Stimulated activated naive CD8-positive, alpha-beta T cell treated with anti-CD3 and anti-CD28 coated beads, Interleukin-15, Interleukin-2, amounts not matched to agents 100 ng/mL and 50 ng/mL, for 24 hours (primary cell): ENCODE data around the gene STOML2.

Source experiments
- H3K27ac Mint-ChIP-seq: one replicate; pipeline ENCODE4 v1.8.0; 2021; ENCODE audit warnings: mild to moderate bottlenecking, mixed read lengths
- H3K27me3 Mint-ChIP-seq: one replicate; pipeline ENCODE4 v1.8.0; 2021; ENCODE audit warnings: mixed read lengths
- H3K36me3 Mint-ChIP-seq: one replicate; pipeline ENCODE4 v1.8.0; 2021; ENCODE audit warnings: low read depth, mixed read lengths
- H3K4me1 Mint-ChIP-seq: one replicate; pipeline ENCODE4 v1.8.0; 2021; ENCODE audit warnings: low read depth, mixed read lengths
- H3K4me3 Mint-ChIP-seq: one replicate; pipeline ENCODE4 v1.8.0; 2021; ENCODE audit warnings: mild to moderate bottlenecking, mixed read lengths
- H3K9me3 Mint-ChIP-seq: one replicate; pipeline ENCODE4 v1.8.0; 2021; ENCODE audit warnings: mixed read lengths

STOML2 gene

DNA sequence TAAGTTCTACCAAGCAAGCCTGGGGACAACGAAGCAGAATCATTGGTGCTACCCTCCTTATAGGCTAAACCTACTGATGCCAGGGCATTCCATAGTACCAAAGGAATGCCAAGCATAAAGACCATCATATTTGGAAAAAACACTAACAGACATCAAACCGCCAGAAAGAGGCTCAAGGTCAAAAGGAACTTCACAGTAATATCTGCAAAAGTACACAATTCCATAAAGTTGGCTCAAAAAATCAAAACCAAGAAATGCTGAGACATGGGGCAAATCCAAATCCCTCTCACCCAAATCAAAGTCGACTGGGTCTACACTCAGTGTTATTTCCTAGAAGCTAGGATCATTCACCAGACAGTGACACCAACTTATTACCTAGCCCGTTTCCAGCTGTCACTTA, 33.9 kb downstream of the STOML2 start:
- H3K36me3 Mint-ChIP-seq: peaks cover 76% of the 10 kb centered on the region
- peak overlapping the region; percentile 96 for H3K4me3 Mint-ChIP-seq
- H3K27ac Mint-ChIP-seq: peak overlapping the region; percentile 84
- no peaks in the 10 kb centered on the region for H3K9me3 Mint-ChIP-seq
- no peaks in the 10 kb centered on the region for H3K27me3 Mint-ChIP-seq
- H3K4me1 Mint-ChIP-seq: peaks cover 58% of the 10 kb centered on the region

GRCh38 chr9:35067056-35067455, 35.9 kb downstream of the STOML2 start:
- H3K27ac Mint-ChIP-seq: no peak overlapping the region

GRCh38 chr9:35060548-35061207, 42.3 kb downstream of the STOML2 start:
- H3K27ac Mint-ChIP-seq: no peak overlapping the region
- no peaks in the 10 kb centered on the region for H3K9me3 Mint-ChIP-seq
- H3K36me3 Mint-ChIP-seq: peaks cover 98% of the 10 kb centered on the region
- no peak overlapping the region for H3K4me3 Mint-ChIP-seq
- no peaks in the 10 kb centered on the region for H3K27me3 Mint-ChIP-seq
- H3K4me1 Mint-ChIP-seq: no peaks in the 10 kb centered on the region

More at GRCh38 chr9:35067056-35067455, 35.9 kb downstream of the STOML2 start:
- peaks cover 90% of the 10 kb centered on the region for H3K36me3 Mint-ChIP-seq
- H3K9me3 Mint-ChIP-seq: no peaks in the 10 kb centered on the region
- H3K4me3 Mint-ChIP-seq: no peak overlapping the region
- H3K27me3 Mint-ChIP-seq: no peaks in the 10 kb centered on the region
- peaks cover 42% of the 10 kb centered on the region for H3K4me1 Mint-ChIP-seq

- H3K4me3 Mint-ChIP-seq: no peak overlapping the region
- no peak overlapping the region for H3K27ac Mint-ChIP-seq
- peaks cover 98% of the 10 kb centered on the region for H3K36me3 Mint-ChIP-seq
- H3K4me1 Mint-ChIP-seq: no peaks in the 10 kb centered on the region
- H3K9me3 Mint-ChIP-seq: no peaks in the 10 kb centered on the region
- H3K27me3 Mint-ChIP-seq: no peaks in the 10 kb centered on the region
Observed at GRCh38 chr9:35059438-35059837, 43.5 kb downstream of the STOML2 start.

- Mint-ChIP-seq H3K4me1 (no peaks in the 10 kb centered on the region), H3K36me3 (peaks cover 95% of the 10 kb centered on the region), H3K4me3 (no peak overlapping the region), H3K27me3 (no peaks in the 10 kb centered on the region), H3K27ac (no peak overlapping the region), H3K9me3 (no peaks in the 10 kb centered on the region)
Observed at GRCh38 chr9:35057271-35057620, 45.7 kb downstream of the STOML2 start.

DNA sequence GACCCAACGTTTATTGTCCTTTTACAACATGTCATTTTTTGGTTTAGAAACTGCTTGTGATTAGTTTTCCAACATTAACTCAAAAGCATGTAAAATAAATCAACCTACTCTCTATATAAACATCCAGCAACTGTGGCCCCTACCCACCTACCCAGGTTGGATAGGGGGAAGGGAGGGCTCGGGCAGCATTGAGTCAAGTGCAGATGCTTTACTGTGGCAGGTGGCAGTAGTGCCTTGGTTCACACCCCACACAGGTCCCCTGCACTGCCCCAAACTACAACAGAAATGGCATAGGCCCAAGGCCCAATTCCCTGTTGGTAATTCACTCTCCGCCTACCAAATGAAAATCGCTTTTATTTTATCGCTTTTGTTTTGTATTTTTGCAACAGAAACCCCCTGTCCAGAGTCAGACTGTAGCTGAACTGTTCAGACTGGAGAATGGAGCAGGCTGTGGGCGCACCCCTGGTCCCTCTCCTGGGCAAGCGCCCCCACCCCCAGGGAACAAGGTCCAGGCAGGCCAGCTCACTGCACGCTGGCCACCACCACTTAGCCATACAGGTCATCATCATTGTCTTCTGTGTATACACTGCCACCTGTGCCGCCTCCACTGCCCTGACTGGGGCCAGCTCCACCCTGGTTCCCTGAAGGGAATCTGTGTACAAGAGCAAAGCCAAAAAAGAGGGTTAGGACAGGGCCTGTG, 46.2 kb downstream of the STOML2 start:
- peaks cover 90% of the 10 kb centered on the region for H3K36me3 Mint-ChIP-seq
- no peaks in the 10 kb centered on the region for H3K27me3 Mint-ChIP-seq
- no peak overlapping the region for H3K4me3 Mint-ChIP-seq
- H3K4me1 Mint-ChIP-seq: no peaks in the 10 kb centered on the region
- H3K27ac Mint-ChIP-seq: no peak overlapping the region
- no peaks in the 10 kb centered on the region for H3K9me3 Mint-ChIP-seq

DNA sequence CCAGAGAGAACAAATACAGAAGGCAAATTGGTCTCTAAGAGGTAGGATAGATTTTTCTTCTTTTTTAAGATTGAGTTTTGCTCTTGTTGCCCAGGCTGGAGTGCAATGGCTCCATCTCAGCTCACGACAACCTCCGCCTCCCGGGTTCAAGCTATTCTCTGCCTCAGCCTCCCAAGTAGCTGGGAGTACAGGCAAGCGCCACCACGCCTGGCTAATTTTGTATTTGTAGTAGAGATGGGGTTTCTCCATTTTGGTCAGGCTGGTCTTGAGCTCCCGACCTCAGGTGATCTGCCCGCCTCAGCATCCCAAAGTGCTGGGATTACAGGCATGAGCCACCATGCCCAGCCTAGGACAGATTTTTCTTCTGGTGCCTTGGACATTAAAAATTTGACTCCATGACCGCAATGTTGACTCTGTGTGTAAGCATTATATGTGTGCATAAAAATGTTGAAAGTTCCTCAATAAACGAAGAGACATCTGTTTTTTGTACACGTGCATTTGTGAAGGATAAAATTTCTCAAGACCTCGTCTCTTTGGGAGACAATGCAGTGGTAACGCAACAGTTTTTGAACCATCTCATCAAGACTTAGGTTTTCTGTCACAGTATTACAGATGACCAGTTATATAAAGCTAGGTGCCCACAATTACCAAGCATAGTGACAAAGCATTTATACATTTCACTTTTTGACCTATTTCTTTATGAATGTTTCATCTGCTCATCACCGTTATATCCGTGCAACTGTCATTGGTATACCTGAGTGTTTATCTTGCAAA, 47.9 kb downstream of the STOML2 start:
- Mint-ChIP-seq H3K9me3 (no peaks in the 10 kb centered on the region), H3K4me1 (peaks cover 3% of the 10 kb centered on the region), H3K27me3 (no peaks in the 10 kb centered on the region), H3K36me3 (peaks cover 84% of the 10 kb centered on the region), H3K4me3 (no peak overlapping the region), H3K27ac (peak overlapping the region; percentile 12)

DNA sequence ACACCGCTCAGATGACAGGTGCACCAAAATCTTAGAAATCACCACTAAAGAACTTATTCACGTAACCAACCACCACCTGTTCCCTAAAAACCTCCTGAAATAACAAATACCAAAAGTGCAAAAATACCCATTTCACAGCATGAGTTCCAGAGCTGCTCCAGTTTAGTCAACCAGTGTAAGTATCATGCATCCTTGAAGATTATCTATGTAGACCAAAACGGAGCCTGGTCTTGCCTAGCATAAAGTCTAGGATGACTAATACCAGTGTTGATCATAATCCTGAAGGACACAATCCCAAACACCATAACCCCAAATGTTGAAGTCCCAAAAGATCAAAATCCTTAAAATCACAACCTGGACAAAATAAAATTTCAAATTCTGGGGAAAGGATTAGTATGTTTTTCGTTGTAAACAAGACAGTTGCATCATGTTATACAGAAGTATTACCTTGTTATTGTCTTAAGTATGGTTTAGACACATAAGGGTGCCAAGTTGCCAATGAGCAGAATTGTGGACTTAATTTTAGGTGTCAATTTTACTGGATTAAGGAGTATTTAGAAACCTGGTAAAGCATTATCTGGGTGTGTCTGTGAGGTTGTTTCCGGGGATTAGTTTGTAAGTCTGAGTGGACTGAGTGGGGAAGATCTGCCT, 48.6 kb downstream of the STOML2 start:
- Mint-ChIP-seq H3K27me3 (no peaks in the 10 kb centered on the region), H3K36me3 (peaks cover 78% of the 10 kb centered on the region), H3K4me1 (peaks cover 3% of the 10 kb centered on the region), H3K27ac (peak overlapping the region; percentile 12), H3K9me3 (no peaks in the 10 kb centered on the region), H3K4me3 (no peak overlapping the region)

GRCh38 chr9:35051069-35051967, 51.6 kb downstream of the STOML2 start:
- no peaks in the 10 kb centered on the region for H3K27me3 Mint-ChIP-seq
- peaks cover 3% of the 10 kb centered on the region for H3K4me1 Mint-ChIP-seq
- H3K4me3 Mint-ChIP-seq: no peak overlapping the region
- H3K36me3 Mint-ChIP-seq: peaks cover 62% of the 10 kb centered on the region
- no peaks in the 10 kb centered on the region for H3K9me3 Mint-ChIP-seq
- H3K27ac Mint-ChIP-seq: no peak overlapping the region
